Measurements from ENCODE around the gene SYMPK. TPM values are rescaled to one million over a fixed set of nuclear protein-coding genes. Genes with fewer than 3 reads are reported as not detected.

The SYMPK gene
- total and polyA plus RNA-seq, 2 donors from 2014 or later = 61.5 to 77.4 TPM

DNA sequence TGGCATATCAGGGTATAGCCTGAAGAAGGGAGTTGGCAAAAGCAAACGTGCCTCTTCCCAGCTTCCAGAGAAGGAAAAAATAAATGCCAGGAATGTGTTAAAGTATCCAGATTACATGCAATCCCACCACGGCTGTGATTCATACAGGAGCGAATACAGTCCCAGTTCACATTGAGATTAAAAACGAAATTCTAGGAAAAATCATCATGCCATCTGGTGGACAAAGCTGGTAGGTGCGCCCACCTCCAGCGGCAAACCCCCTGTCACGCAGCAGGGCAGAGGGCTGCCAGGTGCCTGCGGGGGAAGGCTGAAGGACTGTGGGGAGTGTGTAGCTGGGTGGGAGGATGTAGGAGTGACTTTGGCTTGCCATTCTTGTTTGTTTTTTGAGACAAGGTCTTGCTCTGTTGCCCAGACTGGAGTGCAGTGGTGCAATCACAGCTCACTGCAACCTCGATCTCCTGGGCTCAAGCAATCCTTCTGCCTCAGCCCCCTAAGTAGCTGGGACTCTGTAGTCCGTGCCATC, 63.9 kb downstream of the SYMPK start:
- no peak overlapping the region for H3K27ac ChIP-seq (ENCODE audit: low read depth in 2 of 2, low read length in 2 of 2)
- DNase-seq (peak in 4 of 5 donors; percentile 90 to 95 (median 90)), FAIRE-seq (peak; percentile 32)
- no peak overlapping the region for H3K9ac ChIP-seq (ENCODE audit: low read length in 3 of 3)
- no peaks in the 10 kb centered on the region for H3K9me3 ChIP-seq (ENCODE audit: control insufficient read depth in 2 of 3, insufficient read depth in 1 of 3, low read length in 3 of 3)
- H3K27me3 ChIP-seq (ENCODE audit: control insufficient read depth, insufficient read depth, low read length) = no peaks in the 10 kb centered on the region
- H3K4me1 ChIP-seq (ENCODE audit: control insufficient read depth in 2 of 3, insufficient read depth in 2 of 3, low read depth in 1 of 3, low read length in 3 of 3) = no peaks in the 10 kb centered on the region
- H3K36me3 ChIP-seq (ENCODE audit: control insufficient read depth in 2 of 3, insufficient read depth in 3 of 3, low read length in 3 of 3) = no peaks in the 10 kb centered on the region
- TF ChIP-seq, protein P1, sequence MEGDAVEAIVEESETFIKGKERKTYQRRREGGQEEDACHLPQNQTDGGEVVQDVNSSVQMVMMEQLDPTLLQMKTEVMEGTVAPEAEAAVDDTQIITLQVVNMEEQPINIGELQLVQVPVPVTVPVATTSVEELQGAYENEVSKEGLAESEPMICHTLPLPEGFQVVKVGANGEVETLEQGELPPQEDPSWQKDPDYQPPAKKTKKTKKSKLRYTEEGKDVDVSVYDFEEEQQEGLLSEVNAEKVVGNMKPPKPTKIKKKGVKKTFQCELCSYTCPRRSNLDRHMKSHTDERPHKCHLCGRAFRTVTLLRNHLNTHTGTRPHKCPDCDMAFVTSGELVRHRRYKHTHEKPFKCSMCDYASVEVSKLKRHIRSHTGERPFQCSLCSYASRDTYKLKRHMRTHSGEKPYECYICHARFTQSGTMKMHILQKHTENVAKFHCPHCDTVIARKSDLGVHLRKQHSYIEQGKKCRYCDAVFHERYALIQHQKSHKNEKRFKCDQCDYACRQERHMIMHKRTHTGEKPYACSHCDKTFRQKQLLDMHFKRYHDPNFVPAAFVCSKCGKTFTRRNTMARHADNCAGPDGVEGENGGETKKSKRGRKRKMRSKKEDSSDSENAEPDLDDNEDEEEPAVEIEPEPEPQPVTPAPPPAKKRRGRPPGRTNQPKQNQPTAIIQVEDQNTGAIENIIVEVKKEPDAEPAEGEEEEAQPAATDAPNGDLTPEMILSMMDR (IDR thresholded peaks at IDR 0.05; ENCODE audit: borderline replicate concordance, extremely low read depth, insufficient read depth) = peak; percentile 81
- intact Hi-C loops (cut with DNase I) = no loop called here
- H3K4me3 ChIP-seq (ENCODE audit: low read length in 3 of 3) = no peak overlapping the region

DNA sequence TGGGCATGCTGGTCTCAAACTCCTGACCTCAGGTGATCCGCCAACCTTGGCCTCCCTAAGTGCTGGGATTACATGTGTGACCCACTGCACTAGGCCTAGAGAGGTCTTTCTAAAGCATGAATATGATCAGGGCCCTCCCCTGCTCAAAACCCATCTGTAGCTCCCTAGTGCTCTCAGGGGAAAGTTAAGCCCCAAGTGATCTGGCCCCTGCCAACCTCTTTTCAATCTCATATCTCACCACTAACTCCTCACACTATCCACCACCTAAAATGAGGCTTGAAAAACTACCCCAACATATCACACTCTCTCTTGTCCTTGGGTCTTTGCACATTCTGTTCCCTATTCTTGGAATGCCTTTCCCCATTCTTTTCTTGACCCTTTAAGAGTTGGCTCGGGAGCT, 68.3 kb downstream of the SYMPK start:
- peaks cover 0 to 12% (median 7%) of the 10 kb centered on the region in 3 donors for H3K4me1 ChIP-seq (ENCODE audit: control insufficient read depth in 2 of 3, insufficient read depth in 2 of 3, low read depth in 1 of 3, low read length in 3 of 3)
- no peaks in the 10 kb centered on the region for H3K27me3 ChIP-seq (ENCODE audit: control insufficient read depth, insufficient read depth, low read length)
- TF ChIP-seq, protein P1 (IDR thresholded peaks at IDR 0.05; ENCODE audit: borderline replicate concordance, extremely low read depth, insufficient read depth) = no peak
- no peak overlapping the region for H3K9ac ChIP-seq (ENCODE audit: low read length in 3 of 3)
- no peak overlapping the region for H3K27ac ChIP-seq (ENCODE audit: low read depth in 2 of 2, low read length in 2 of 2)
- intact Hi-C loops (cut with DNase I) = no loop called here
- H3K36me3 ChIP-seq (ENCODE audit: control insufficient read depth in 2 of 3, insufficient read depth in 3 of 3, low read length in 3 of 3) = no peaks in the 10 kb centered on the region
- DNase-seq (no peak), FAIRE-seq (no peak)
- no peak overlapping the region for H3K4me3 ChIP-seq (ENCODE audit: low read length in 3 of 3)
- H3K9me3 ChIP-seq (ENCODE audit: control insufficient read depth in 2 of 3, insufficient read depth in 1 of 3, low read length in 3 of 3) = no peaks in the 10 kb centered on the region

DNA sequence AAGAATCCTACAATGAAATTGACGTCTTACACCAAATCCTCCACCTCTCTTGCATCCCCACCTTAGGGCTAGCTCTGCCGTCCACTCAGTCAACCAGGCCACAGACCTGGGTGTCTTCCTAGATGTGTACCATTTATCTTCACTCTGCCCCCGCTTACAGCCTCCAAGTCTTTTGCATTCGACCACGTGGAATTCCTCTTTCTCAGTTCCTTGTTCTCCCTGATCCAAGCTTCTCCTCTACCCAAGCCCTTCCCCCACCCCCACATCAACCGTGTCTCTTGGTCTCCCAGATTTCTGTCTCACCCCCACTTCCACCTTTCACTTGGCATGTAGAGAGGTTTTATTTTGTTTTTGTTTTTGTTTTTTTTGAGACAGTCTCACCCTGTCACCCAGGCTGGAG, 69.1 kb downstream of the SYMPK start:
- Histone ChIP-seq H3K27me3 (ENCODE audit: control insufficient read depth, insufficient read depth, low read length) (no peaks in the 10 kb centered on the region), H3K9ac (ENCODE audit: low read length in 3 of 3) (no peak overlapping the region), H3K27ac (ENCODE audit: low read depth in 2 of 2, low read length in 2 of 2) (no peak overlapping the region), H3K36me3 (ENCODE audit: control insufficient read depth in 2 of 3, insufficient read depth in 3 of 3, low read length in 3 of 3) (peaks cover 0 to 6% (median 3%) of the 10 kb centered on the region in 3 donors), H3K4me3 (ENCODE audit: low read length in 3 of 3) (no peak overlapping the region), H3K4me1 (ENCODE audit: control insufficient read depth in 2 of 3, insufficient read depth in 2 of 3, low read depth in 1 of 3, low read length in 3 of 3) (peaks cover 0 to 12% (median 7%) of the 10 kb centered on the region in 3 donors), H3K9me3 (ENCODE audit: control insufficient read depth in 2 of 3, insufficient read depth in 1 of 3, low read length in 3 of 3) (no peaks in the 10 kb centered on the region)
- intact Hi-C loops (cut with DNase I) = no loop called here
- FAIRE-seq (no peak), DNase-seq (no peak)
- TF ChIP-seq, protein P1 (IDR thresholded peaks at IDR 0.05; ENCODE audit: borderline replicate concordance, extremely low read depth, insufficient read depth) = no peak

DNA sequence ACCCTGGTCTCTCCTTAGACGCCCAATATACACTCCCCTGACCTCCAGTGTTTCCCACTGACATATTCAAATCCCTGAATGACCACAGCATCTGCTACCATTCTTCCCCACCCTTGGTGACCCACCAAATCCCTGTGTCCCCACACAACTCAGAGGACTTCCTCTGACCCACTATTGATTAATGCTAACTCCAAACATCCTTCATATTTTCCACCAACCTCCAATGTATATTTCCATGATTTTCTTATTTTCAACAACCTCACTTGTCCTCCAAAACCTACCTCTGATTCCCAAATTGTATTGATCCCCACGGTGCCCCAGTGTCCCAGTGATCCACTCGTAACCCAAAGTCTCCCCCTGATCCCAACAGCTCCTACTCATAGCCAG, 69.8 kb downstream of the SYMPK start:
- Histone ChIP-seq H3K36me3 (ENCODE audit: control insufficient read depth in 2 of 3, insufficient read depth in 3 of 3, low read length in 3 of 3) (peaks cover 0 to 13% (median 6%) of the 10 kb centered on the region in 3 donors), H3K4me1 (ENCODE audit: control insufficient read depth in 2 of 3, insufficient read depth in 2 of 3, low read depth in 1 of 3, low read length in 3 of 3) (peaks cover 0 to 12% (median 7%) of the 10 kb centered on the region in 3 donors), H3K27me3 (ENCODE audit: control insufficient read depth, insufficient read depth, low read length) (no peaks in the 10 kb centered on the region), H3K9me3 (ENCODE audit: control insufficient read depth in 2 of 3, insufficient read depth in 1 of 3, low read length in 3 of 3) (no peaks in the 10 kb centered on the region), H3K9ac (ENCODE audit: low read length in 3 of 3) (peak overlapping the region in 2 of 3 donors; percentile 2 to 53), H3K27ac (ENCODE audit: low read depth in 2 of 2, low read length in 2 of 2) (peak overlapping the region in 1 of 2 donors; percentile 45), H3K4me3 (ENCODE audit: low read length in 3 of 3) (peak overlapping the region in 2 of 3 donors; percentile 53 to 60)
- TF ChIP-seq, protein P1 (IDR thresholded peaks at IDR 0.05; ENCODE audit: borderline replicate concordance, extremely low read depth, insufficient read depth) = no peak
- DNase-seq = no peak
- FAIRE-seq = no peak
- intact Hi-C loops (cut with DNase I) = no loop called here
